Measurements from ENCODE around the gene VAC14.

Gene VAC14

DNA sequence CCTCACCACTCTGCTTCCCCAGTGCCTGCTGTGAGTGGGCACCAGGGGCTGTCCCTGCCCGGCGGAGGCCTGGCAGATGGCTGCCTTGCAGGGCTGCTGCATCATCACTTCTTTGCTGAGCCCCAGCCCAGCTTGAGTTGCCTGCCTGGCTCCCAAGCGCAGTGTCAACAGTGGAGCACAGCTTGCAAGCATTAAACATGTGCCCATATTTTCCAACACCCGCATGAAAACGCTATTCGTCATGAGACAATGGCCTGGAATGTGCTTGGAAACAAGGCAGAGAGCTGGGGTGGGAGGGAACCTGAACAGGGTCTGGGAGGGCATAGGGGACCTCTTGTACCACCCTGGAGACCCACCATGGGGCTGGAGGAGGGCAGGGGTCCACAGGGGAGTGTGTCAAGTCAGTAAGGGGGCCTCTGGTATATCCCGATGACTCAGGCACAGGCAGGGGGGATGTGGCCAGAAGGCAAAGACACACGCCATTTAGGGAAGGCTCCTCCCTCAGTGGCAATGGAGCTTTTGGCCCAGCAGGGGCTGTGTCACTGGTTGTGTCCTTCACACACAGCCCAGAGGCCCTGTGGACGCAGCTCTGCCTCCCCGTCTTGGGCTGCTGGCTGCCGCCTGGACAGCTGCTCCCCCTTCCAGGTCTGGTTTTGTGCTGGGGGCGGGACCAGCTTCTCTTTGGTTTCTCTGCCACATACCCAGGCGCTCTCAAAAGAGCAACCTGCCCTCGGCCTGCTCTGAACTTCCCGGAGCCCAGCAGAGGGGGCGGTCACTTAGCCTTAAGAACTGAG lies 97.7 kb downstream of the VAC14 start:
- DNase-seq, result peak; percentile 78

GRCh38 chr16:70702624-70703023 lies 98.3 kb downstream of the VAC14 start:
- DNase-seq, result no peak

DNA sequence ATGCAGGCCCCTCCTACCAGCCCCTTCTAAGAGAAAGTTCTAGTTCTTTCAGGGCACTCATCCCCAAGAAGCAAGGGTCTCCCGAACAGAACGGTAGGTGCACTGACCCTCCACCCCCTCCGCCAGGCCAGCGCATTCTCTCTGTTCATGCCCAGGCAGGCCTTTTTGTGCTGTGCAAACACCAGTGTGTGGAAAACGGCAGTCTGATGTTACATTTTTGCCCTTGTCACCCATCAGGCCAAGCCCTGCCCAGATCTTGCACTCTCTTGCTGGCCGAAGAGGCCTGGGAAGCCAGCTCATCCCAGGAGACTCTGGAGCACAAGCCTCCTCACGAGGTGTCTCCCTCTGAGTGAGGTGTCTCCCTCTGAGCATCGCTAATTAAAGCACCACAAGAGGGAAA lies 99.0 kb downstream of the VAC14 start:
- DNase-seq, result no peak

GRCh38 chr16:70701596-70701995 lies 99.4 kb downstream of the VAC14 start:
- no peak for DNase-seq

- DNase-seq, result no peak
Observed at GRCh38 chr16:70701036-70701435, 99.9 kb downstream of the VAC14 start.

GRCh38 chr16:70700101-70701020 lies 100.6 kb downstream of the VAC14 start:
- no peak for DNase-seq

GRCh38 chr16:70699696-70700095 lies 101.3 kb downstream of the VAC14 start:
- DNase-seq, result no peak

DNA sequence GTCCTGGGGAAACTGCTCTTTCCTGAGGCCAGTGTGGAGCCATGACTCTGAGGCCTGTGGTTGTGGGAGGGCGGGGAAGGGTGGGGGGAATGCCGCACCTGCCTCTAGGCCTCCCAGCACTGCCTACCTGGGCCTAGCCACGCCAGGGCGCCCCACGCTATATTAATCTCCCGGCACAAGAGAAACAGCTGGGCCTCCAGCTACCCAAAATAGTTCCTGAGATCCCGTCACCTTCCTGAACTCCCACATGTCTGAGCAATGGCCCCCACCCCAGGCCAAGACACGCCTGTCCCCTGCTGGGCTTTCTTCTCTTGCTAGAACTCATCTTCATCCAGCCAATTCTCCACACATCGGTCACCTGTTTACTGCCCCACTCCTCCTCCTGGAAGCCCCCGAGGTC lies 102.1 kb downstream of the VAC14 start:
- DNase-seq, result no peak

DNA sequence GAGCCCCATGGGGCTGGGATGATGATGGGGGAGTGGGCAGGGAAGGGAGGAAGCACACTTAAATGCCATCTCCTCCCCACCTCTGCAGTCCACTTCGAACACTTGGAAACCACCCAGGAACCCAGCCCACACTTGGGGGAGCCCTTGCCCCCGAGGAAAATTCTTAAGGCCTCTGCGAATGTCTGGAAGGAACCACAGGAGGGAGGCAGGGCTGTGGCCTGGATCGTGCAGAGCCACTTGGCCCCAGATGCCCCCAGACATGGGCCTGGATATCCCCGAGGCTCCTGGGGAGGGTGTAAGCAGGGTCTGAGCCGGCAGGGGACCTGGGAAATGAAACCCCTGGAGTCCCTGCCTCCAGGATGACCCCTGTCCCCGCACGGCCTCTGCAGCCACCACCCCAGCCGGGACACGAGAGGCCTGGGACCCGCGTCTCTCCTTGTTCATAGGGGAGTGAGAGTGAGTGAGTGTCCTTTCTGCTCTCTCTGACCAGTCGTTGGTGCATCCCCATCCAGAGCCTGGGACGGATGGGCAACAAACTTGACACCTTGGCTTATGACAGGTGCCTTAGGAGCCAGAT lies 103.3 kb downstream of the VAC14 start:
- no peak for DNase-seq

DNA sequence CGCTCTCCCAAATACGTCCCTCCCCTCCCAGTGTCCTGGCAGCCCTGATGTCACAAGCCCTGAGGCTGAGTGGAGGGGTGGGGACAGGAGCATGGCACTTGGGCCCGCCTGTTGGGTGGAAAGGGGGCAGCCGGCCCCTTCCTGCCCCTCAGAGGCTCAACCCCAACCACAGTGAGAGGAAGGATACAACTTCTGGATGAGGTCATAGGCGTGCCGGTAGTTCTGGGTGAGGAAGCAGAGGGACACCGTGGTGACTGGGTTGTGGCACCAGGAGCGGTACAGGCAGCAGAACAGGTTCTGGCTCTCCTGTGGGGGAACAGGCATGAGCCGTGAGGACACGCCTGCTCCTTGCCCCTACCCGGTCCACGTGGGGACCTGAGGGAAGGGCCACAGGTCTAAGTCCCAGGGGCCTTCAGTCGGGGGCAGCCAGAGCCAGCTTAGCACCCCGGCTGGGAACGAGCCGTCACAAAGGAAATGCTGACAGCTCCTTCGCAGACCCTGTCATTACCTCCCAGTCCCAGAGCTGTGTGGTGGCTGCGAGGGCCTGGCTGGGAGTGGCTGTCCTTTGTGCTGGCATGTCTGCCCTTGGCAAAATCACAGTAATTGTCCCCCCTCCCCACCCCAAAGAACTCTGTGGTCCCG lies 103.9 kb downstream of the VAC14 start:
- DNase-seq, result no peak

DNA sequence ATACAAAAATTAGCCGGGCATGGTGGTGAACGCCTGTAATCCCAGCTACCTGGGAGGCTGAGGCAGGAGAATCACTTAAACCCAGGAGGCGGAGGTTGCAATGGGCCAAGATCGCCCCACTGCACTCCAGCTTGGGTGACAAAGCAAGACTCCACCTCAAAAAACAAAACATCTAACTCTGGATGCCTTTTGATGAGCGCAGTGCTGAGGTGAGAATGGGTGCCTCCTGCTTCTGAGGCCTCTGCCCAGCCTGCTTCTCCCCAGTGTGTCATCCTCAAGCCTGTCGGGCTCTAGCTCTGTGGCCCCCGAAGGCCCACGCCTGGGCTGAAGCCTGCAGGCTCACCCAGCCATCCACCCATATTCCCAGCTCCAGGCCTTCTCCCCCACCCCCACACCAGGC lies 104.6 kb downstream of the VAC14 start:
- no peak for DNase-seq

DNA sequence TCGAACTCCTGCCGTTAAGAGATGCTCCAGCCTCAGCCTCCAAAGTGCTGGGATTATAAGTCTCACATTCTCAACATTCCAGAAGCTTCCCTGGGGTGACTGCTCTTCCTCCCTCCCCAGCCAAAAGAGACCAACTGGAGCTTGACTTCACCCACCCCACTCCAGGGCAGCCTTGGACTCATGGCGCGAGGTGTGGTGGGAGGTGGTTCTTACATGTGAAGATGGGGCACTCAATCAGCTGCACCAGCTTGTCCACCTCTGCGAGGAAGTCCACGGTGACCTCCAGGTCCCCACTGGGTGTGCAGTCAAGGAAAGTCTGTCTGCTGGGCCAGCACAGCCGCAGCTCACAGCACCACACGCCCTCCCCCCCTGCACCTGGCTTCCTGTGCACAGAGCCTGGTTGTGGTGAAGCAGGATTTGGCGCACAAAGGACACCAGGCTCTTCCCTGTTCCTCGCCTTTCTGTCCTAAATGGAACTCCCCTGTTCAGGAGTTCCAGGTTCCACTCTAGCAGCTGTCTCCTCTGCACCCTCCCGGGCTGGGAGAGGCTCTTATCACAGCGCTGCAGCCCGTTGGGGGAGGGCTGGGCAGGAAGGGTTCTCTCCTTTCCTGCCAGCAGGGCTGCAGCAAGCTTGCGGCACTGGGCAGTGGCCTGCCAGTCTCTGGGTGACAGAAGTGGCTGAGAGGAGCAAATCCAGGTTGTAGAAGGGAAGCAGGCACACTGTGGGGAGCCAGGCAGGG lies 105.5 kb downstream of the VAC14 start:
- no peak for DNase-seq

DNA sequence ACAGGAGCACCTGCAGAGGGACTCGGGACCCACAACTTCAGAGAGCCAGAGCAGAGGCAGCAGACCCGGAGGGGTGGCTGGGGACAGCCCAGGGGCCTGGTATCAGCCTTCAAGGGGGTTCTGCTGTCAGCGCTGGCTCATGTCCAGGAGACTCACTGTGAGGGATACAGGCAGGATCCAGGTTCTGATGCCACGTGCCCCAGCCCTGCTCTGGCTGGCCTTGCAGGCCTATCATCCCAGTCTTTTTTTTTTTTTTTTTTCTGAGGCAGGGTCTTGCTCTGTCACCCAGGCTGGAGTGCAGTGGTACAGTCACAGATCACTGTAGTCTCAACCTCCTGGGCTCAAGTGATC lies 106.1 kb downstream of the VAC14 start:
- no peak for DNase-seq

DNA sequence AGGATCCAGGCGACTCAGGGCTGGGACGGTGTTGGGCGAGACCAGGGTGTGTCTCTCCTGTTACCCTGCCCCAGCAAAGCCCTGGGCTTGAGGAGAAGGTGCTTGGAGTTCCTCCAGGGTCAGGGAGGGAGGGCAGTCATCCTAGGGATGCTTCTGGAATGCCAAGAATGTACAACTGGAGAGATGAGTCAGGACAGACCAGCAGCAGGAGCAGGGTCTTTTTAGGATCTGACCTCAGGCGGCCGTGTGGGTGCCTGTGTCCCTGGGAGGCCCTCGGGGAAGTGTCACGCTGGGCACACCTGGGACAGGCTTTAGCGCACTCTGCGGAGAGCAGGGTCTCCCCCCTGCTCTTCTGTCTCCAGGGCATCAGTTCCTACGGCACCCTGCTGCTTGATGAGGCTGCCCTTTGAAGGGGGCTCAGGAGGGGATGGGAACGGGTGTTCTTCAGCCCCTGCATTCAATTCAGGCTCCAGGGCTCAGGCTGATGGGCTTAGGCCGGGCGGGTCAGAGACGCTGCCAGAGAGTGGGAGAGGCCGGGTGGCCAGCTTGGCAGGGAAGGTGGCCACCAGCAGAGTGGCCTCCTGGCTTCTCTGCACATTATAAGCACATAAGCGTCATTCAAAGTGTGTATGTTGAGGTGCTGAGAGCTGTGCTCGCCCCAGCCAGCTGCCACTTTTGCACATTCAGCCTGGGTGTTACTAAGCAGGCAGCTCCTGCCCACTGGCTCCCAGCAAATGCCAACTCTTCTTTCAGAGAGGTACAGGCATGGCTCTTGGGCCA lies 106.7 kb downstream of the VAC14 start:
- peak; percentile 91 for DNase-seq

DNA sequence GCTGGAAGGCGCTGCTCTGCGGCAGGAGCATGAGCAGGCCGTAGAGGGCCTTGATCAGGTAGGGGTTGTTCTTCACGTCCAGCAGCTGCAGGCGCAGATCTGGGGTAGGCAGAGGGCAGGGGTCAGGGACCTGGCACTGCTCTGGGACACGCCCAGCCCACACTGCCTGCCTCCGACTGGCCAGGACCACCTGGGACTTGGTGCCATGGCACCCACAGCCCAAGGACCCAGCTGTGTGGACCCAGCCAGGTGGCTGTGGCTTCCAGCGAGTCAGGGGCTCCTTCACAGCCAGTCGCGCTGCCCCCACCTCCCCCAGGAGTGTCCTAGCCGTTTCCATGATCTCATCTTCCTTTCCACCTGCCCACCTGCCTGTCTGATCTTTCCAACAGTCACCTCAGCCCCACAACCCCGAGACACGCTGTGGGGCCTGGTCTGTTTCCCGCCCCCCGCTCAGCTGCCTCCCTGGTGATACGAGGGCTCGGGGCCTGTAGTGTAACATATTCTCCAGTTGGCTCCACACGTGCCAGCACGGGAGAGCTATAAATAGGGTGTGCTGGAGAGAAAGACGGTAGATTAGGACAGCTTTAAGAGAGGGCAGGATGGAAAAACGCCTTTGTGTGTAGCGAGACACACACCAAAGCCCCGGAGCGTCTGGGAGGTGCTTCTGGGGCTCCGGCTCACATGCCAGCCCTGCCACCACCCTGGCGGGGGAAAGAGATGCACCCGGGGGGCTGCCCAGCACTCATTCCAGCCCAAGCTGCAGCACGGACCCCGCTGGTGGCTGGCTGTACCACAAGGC lies 107.9 kb downstream of the VAC14 start:
- no peak for DNase-seq

GRCh38 chr16:70692130-70692872 lies 108.7 kb downstream of the VAC14 start:
- DNase-seq, result no peak

GRCh38 chr16:70691223-70692129 lies 109.5 kb downstream of the VAC14 start:
- peak; percentile 89 for DNase-seq

DNA sequence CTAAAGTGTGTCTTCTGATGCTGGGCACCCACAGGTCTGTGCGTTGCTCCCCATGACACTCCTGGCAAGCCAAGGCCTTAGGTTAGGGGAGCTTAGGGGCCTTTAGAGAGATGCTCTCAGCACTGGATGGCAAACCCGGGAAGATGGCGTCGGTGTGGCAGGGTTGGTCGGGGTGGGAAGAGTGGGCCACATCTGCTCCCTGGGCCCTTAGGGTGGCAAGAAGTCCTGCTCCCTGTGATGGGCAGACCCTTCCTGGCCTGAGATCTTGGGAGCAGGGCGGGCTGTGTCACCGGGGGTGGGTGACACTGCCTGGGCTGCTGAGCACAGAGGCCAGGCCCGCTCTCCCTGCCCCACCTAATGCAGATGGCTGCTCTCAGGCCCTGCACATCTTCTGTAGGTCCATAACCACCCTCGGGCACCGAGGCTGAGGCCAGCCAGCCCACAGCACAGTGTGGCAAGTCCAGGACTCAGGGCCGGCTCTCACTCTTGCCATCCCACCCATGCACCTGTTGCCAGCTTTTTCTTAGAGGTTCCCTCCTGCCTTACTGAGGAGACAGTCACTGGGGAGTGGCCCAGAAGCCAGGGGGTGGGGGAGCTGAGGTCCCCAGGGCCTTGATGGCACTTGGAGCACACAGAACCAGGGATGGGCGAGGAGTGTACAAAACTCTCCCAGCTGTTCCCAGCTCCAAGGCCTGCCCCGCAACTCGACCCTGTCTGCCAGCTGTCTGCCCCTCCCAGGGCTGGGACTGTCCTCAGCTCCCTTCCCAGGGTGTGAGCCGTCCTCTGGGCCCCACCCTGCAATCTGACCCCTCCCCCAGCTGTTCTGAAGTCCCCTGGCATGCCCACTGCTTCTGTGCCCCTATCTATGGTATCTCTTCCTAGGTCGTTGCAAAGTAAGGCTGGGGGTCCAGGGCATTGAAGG lies 110.7 kb downstream of the VAC14 start:
- no peak for DNase-seq

Measured in HCEC 1CT (cell line).